ENCODE measurements around the gene BRS3. TPM values are rescaled to one million over a fixed set of nuclear protein-coding genes. Genes with fewer than 3 reads are reported as not detected.

The BRS3 gene
- polyA plus RNA-seq, 3 donors = 0.04 to 0.06 TPM; not detected in 1

Other genes starting within 250 kb of the BRS3 start
- gene MAP7D3, start 236.5 kb upstream of the BRS3 start, polyA plus RNA-seq (ENCODE audit: insufficient read length in 3 of 3) = 10 to 100 TPM; 15.1 to 17.5 (median 16.5) TPM
- gene ADGRG4, start 187.0 kb upstream of the BRS3 start, polyA plus RNA-seq (ENCODE audit: insufficient read length in 3 of 3) = not detected
- 100 to 1,000 TPM; 121 to 134 (median 131) TPM for gene HTATSF1, start 9.6 kb downstream of the BRS3 start, polyA plus RNA-seq (ENCODE audit: insufficient read length in 3 of 3)
- gene VGLL1, start 44.3 kb downstream of the BRS3 start, polyA plus RNA-seq (ENCODE audit: insufficient read length in 3 of 3) = 10 to 100 TPM in 2 of 3 donors, 1 to 10 TPM in 1; 6.5 to 10.5 (median 10.3) TPM
- under 1 TPM; 0.07 to 0.21 (median 0.10) TPM for gene CD40LG, start 160.2 kb downstream of the BRS3 start, polyA plus RNA-seq (ENCODE audit: insufficient read length in 3 of 3)

All from right renal cortex interstitium (tissue), 3 donors.